ENCODE measurements around the gene GPRIN1. TPM values are rescaled to one million over a fixed set of nuclear protein-coding genes. Genes with fewer than 3 reads are reported as not detected.
"Not testable (repeated sequence)": the region's sequence is repeated elsewhere in the genome, so short reads cannot be mapped to it uniquely, and the experiment has no call there.

Gene GPRIN1
- total RNA-seq, 2 donors from 2014 or later = 0.22 to 0.79 TPM

GRCh38 chr5:176559683-176560082, 50.3 kb downstream of the GPRIN1 start:
- Histone ChIP-seq H3K36me3 (no peaks in the 10 kb centered on the region), H3K27me3 (no peaks in the 10 kb centered on the region), H3K4me1 (no peaks in the 10 kb centered on the region), H3K9me3 (no peaks in the 10 kb centered on the region), H3K4me3 (no peak overlapping the region), H3K27ac (no peak overlapping the region)
- DNase-seq (ENCODE audit: low spot score) = no peak
- TF ChIP-seq CTCF (IDR thresholded peaks at IDR 0.05) = no peak

- Histone ChIP-seq H3K4me1 (peaks cover 0 to 5% of the 10 kb centered on the region in 2 donors), H3K36me3 (no peaks in the 10 kb centered on the region), H3K4me3 (no peak overlapping the region), H3K9me3 (no peaks in the 10 kb centered on the region), H3K27ac (no peak overlapping the region), H3K27me3 (no peaks in the 10 kb centered on the region)
- TF ChIP-seq CTCF (IDR thresholded peaks at IDR 0.05) = no peak
- DNase-seq (ENCODE audit: low spot score) = no peak
Measured at GRCh38 chr5:176557846-176558245, 52.1 kb downstream of the GPRIN1 start.

- Histone ChIP-seq H3K27me3 (no peaks in the 10 kb centered on the region), H3K9me3 (no peaks in the 10 kb centered on the region), H3K4me1 (peaks cover 0 to 13% of the 10 kb centered on the region in 2 donors), H3K36me3 (no peaks in the 10 kb centered on the region), H3K4me3 (no peak overlapping the region), H3K27ac (no peak overlapping the region)
- no peak for DNase-seq (ENCODE audit: low spot score)
- no peak for TF ChIP-seq CTCF (IDR thresholded peaks at IDR 0.05)
Measured at GRCh38 chr5:176553260-176554085, 56.5 kb downstream of the GPRIN1 start.

GRCh38 chr5:176552332-176552869, 57.6 kb downstream of the GPRIN1 start:
- H3K36me3 ChIP-seq = no peaks in the 10 kb centered on the region
- TF ChIP-seq CTCF (IDR thresholded peaks at IDR 0.05) = no peak
- no peak overlapping the region for H3K4me3 ChIP-seq
- H3K4me1 ChIP-seq = peaks cover 0 to 13% of the 10 kb centered on the region in 2 donors
- no peak overlapping the region for H3K27ac ChIP-seq
- H3K9me3 ChIP-seq = no peaks in the 10 kb centered on the region
- no peak for DNase-seq (ENCODE audit: low spot score)
- H3K27me3 ChIP-seq = no peaks in the 10 kb centered on the region

GRCh38 chr5:176550937-176551336, 59.0 kb downstream of the GPRIN1 start:
- H3K4me1 ChIP-seq = peaks cover 0 to 13% of the 10 kb centered on the region in 2 donors
- H3K9me3 ChIP-seq; H3K4me3 ChIP-seq; DNase-seq (ENCODE audit: low spot score); H3K27ac ChIP-seq; H3K36me3 ChIP-seq; H3K27me3 ChIP-seq: not testable (repeated sequence)

- no peak for DNase-seq (ENCODE audit: low spot score)
- no peak for TF ChIP-seq CTCF (IDR thresholded peaks at IDR 0.05)
- Histone ChIP-seq H3K36me3 (no peaks in the 10 kb centered on the region), H3K9me3 (no peaks in the 10 kb centered on the region), H3K27me3 (no peaks in the 10 kb centered on the region), H3K4me1 (peaks cover 0 to 13% of the 10 kb centered on the region in 2 donors), H3K4me3 (no peak overlapping the region), H3K27ac (no peak overlapping the region)
Measured at GRCh38 chr5:176550275-176550831, 59.6 kb downstream of the GPRIN1 start.
